Measurements from ENCODE around the gene TNFAIP8L1.

Gene TNFAIP8L1

DNA sequence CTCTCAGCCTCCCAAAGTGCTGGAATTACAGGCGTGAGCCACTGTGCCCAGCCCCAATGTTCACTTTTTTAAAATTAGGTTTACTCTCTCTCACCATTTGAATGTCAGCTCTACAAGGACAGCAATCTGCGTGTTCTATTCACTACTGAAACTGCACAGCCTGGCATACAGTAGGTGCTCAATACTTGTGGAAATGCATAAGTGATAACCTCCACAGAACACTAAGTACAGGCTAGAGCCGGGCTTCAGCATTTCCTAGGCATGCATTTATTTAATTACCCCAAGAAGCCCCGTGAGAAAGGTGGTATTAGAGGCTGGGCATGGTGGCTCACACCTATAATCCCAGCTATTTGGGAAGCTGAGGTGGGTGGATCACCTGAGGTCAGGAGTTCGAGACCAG, 33.1 kb upstream of the TNFAIP8L1 start:
- TF ChIP-seq SPI1 (IDR thresholded peaks at IDR 0.05; ENCODE audit: low read depth, low read length) (no peak), POLR2A (IDR thresholded peaks at IDR 0.05; ENCODE audit: low read depth, low read length) (no peak), TAF1 (IDR thresholded peaks at IDR 0.05; ENCODE audit: low read depth, low read length) (no peak), POLR2AphosphoS5 (IDR thresholded peaks at IDR 0.05; ENCODE audit: low read depth, low read length) (no peak), POU2F2 (IDR thresholded peaks at IDR 0.05; ENCODE audit: low read depth, low read length) (no peak), PAX5 (IDR thresholded peaks at IDR 0.05; ENCODE audit: insufficient read depth, low read length, severe bottlenecking) (no peak)
- FAIRE-seq (no peak), DNase-seq (ENCODE audit: insufficient read length, low spot score) (no peak)

DNA sequence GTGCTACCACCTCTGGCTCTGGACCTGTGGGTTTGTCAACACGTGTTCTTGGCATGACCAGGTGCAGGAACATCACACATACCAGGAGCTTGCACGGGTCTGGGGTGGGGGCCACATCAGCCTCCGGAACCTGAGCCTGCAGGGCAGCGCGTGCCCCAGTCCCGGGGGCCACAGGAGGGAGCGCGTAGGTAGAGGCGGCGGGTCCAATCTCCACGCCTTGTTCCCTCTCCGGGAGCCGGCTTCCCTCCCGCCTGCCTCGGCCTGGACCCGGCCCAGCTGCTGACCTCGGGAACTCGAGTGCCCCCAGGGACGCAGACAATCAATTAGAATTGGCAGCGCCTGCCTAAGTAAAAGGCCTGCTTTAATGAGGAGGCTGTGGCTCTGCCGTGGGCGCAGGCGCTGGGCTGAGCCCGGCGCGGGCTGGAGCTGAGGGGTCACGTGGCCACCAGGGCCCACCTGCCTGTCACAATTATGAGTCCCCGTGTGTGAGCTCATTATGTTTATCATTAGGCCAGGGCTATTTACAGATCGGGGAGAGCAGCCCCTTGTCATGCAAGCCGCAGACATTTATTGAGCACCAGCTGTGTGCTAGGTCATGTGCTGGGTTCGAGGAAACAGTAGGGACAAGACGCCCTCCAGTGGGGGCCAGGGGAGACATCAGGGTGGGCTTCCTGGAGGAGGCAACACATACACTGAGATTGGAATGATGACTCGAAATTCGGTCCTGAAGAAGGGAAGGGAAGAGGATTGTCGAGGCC, 32.2 kb upstream of the TNFAIP8L1 start:
- no peak for FAIRE-seq
- DNase-seq (ENCODE audit: insufficient read length, low spot score), result no peak
- TF ChIP-seq POU2F2 (IDR thresholded peaks at IDR 0.05; ENCODE audit: low read depth, low read length), result no peak
- no peak for TF ChIP-seq PAX5 (IDR thresholded peaks at IDR 0.05; ENCODE audit: insufficient read depth, low read length, severe bottlenecking)
- TF ChIP-seq POLR2A (IDR thresholded peaks at IDR 0.05; ENCODE audit: low read depth, low read length), result no peak
- no peak for TF ChIP-seq SPI1 (IDR thresholded peaks at IDR 0.05; ENCODE audit: low read depth, low read length)
- TF ChIP-seq POLR2AphosphoS5 (IDR thresholded peaks at IDR 0.05; ENCODE audit: low read depth, low read length), result no peak
- no peak for TF ChIP-seq TAF1 (IDR thresholded peaks at IDR 0.05; ENCODE audit: low read depth, low read length)

- TF ChIP-seq SPI1 (IDR thresholded peaks at IDR 0.05; ENCODE audit: low read depth, low read length) (peak; percentile 49), POU2F2 (IDR thresholded peaks at IDR 0.05; ENCODE audit: low read depth, low read length) (no peak), POLR2A (IDR thresholded peaks at IDR 0.05; ENCODE audit: low read depth, low read length) (no peak)
- no peak for FAIRE-seq
- DNase-seq (ENCODE audit: insufficient read length, low spot score), result no peak
Observed at GRCh38 chr19:4609878-4610511, 29.3 kb upstream of the TNFAIP8L1 start.

- DNase-seq (ENCODE audit: insufficient read length, low spot score) (no peak), FAIRE-seq (no peak)
- TF ChIP-seq PAX5 (IDR thresholded peaks at IDR 0.05; ENCODE audit: insufficient read depth, low read length, severe bottlenecking), result no peak
- TF ChIP-seq TAF1 (IDR thresholded peaks at IDR 0.05; ENCODE audit: low read depth, low read length), result no peak
- no peak for TF ChIP-seq POU2F2 (IDR thresholded peaks at IDR 0.05; ENCODE audit: low read depth, low read length)
- TF ChIP-seq POLR2A (IDR thresholded peaks at IDR 0.05; ENCODE audit: low read depth, low read length), result no peak
- TF ChIP-seq POLR2AphosphoS5 (IDR thresholded peaks at IDR 0.05; ENCODE audit: low read depth, low read length), result no peak
Observed at GRCh38 chr19:4613254-4613751, 26.0 kb upstream of the TNFAIP8L1 start.

DNA sequence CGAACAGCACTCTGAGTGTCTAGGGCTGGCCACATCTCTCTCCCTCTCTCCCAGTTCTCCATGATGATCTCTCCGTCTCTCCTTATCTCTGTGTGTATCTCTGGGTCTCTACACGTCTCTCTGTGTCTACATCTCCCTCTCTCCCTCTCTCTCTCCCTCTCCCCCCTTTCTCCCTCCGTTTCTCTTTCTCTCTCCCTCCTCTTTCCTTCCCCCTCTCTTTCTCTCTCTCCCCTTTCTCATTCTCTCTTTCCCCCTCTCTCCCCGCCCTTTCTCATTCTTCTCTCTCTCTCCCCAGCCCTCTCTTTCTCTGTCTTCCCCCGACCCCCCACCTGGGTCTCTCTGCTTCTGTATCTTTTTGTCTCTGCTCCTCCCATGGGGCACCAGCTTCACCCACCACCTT, 21.3 kb upstream of the TNFAIP8L1 start:
- DNase-seq (ENCODE audit: insufficient read length, low spot score) (no peak), FAIRE-seq (no peak)
- TF ChIP-seq SPI1 (IDR thresholded peaks at IDR 0.05; ENCODE audit: low read depth, low read length) (no peak), PAX5 (IDR thresholded peaks at IDR 0.05; ENCODE audit: insufficient read depth, low read length, severe bottlenecking) (no peak), POLR2A (IDR thresholded peaks at IDR 0.05; ENCODE audit: low read depth, low read length) (no peak), POU2F2 (IDR thresholded peaks at IDR 0.05; ENCODE audit: low read depth, low read length) (no peak), POLR2AphosphoS5 (IDR thresholded peaks at IDR 0.05; ENCODE audit: low read depth, low read length) (no peak), TAF1 (IDR thresholded peaks at IDR 0.05; ENCODE audit: low read depth, low read length) (no peak)

DNA sequence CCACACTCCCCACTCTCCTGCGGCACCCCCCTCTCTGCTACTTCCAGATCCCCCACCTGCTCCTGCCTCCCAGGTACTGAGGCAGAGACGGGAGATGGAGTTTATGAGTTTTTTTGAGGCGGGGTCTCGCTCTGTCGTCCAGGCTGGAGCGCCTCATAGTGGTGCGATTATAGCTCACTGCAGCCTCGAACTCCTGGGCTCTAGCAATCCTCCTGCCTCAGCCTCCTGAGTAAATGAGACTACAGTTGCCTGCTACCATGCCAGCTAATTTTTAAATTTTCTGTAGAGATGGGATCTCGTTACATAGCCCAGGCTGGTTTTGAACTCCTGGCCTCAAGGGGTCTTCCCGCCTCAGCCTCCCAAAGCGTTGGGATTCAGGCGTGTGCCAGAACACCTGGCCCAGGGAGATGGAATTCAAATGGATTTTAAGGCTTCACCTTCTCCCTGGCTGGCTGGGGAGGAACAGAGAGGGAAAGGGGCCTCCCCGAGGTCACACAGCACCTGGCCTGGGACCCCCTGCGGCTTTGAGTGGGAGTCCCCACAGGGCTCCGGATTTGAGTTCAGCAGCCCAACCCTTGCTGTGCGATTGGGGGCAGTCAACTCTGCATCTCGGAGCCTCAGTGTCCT, 19.5 kb upstream of the TNFAIP8L1 start:
- FAIRE-seq, result no peak
- TF ChIP-seq POLR2AphosphoS5 (IDR thresholded peaks at IDR 0.05; ENCODE audit: low read depth, low read length) (no peak), SPI1 (IDR thresholded peaks at IDR 0.05; ENCODE audit: low read depth, low read length) (no peak), POU2F2 (IDR thresholded peaks at IDR 0.05; ENCODE audit: low read depth, low read length) (no peak), POLR2A (IDR thresholded peaks at IDR 0.05; ENCODE audit: low read depth, low read length) (no peak), TAF1 (IDR thresholded peaks at IDR 0.05; ENCODE audit: low read depth, low read length) (no peak), PAX5 (IDR thresholded peaks at IDR 0.05; ENCODE audit: insufficient read depth, low read length, severe bottlenecking) (no peak)
- no peak for DNase-seq (ENCODE audit: insufficient read length, low spot score)

GRCh38 chr19:4620675-4621074, 18.6 kb upstream of the TNFAIP8L1 start:
- DNase-seq (ENCODE audit: insufficient read length, low spot score), result no peak
- no peak for TF ChIP-seq POLR2A (IDR thresholded peaks at IDR 0.05; ENCODE audit: low read depth, low read length)
- no peak for TF ChIP-seq TAF1 (IDR thresholded peaks at IDR 0.05; ENCODE audit: low read depth, low read length)
- no peak for TF ChIP-seq SPI1 (IDR thresholded peaks at IDR 0.05; ENCODE audit: low read depth, low read length)
- TF ChIP-seq POU2F2 (IDR thresholded peaks at IDR 0.05; ENCODE audit: low read depth, low read length), result no peak
- no peak for TF ChIP-seq PAX5 (IDR thresholded peaks at IDR 0.05; ENCODE audit: insufficient read depth, low read length, severe bottlenecking)
- TF ChIP-seq POLR2AphosphoS5 (IDR thresholded peaks at IDR 0.05; ENCODE audit: low read depth, low read length), result no peak
- FAIRE-seq, result no peak

DNA sequence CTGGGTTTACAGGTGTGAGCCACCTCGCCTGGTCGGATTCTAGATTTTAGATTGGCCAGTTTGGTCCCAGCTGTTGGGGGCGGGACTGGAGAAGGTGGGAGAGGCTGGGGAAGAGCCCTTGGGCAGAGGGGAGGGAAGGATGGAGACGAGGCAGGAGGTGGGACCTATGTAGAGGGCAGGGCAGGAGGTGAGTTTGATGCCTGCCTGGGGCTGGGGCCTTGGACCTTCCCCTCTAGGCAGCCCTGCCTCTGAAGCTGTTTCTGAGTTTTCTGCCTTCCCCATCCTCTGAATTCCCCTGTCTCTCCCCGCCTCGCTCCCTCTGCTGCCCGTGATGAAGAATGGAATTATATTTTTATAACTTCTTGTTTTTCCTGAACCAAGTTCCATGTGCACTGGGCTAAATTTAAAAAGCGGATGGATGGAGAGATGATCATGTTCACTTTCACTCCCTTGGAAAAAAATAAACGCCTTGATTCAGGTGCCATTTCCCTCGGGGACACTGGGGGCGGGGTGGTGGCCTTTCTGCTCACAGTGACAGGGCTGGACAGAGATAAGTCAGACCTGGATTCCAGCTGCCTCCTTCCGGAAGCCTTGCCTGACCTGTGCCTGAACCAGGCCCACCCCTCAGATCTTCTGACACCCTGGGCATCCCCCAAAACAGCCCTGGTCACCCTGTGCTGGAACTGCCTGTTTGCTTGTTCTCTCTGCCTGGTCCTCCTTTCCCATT, 16.5 kb upstream of the TNFAIP8L1 start:
- FAIRE-seq (no peak), DNase-seq (ENCODE audit: insufficient read length, low spot score) (no peak)
- TF ChIP-seq SPI1 (IDR thresholded peaks at IDR 0.05; ENCODE audit: low read depth, low read length) (no peak), PAX5 (IDR thresholded peaks at IDR 0.05; ENCODE audit: insufficient read depth, low read length, severe bottlenecking) (no peak), POLR2A (IDR thresholded peaks at IDR 0.05; ENCODE audit: low read depth, low read length) (no peak)

GRCh38 chr19:4624301-4624700, 15.0 kb upstream of the TNFAIP8L1 start:
- FAIRE-seq (no peak), DNase-seq (ENCODE audit: insufficient read length, low spot score) (no peak)
- TF ChIP-seq TAF1 (IDR thresholded peaks at IDR 0.05; ENCODE audit: low read depth, low read length) (no peak), POU2F2 (IDR thresholded peaks at IDR 0.05; ENCODE audit: low read depth, low read length) (no peak), SPI1 (IDR thresholded peaks at IDR 0.05; ENCODE audit: low read depth, low read length) (no peak), POLR2AphosphoS5 (IDR thresholded peaks at IDR 0.05; ENCODE audit: low read depth, low read length) (no peak), PAX5 (IDR thresholded peaks at IDR 0.05; ENCODE audit: insufficient read depth, low read length, severe bottlenecking) (no peak), POLR2A (IDR thresholded peaks at IDR 0.05; ENCODE audit: low read depth, low read length) (no peak)
